Kidney (tissue), 14 donors: ENCODE data around the gene LYZL1. TPM values are rescaled to one million over a fixed set of nuclear protein-coding genes. Genes with fewer than 3 reads are reported as not detected.

Experiments
- DNase-seq, 5 donors: peaks; one replicate each; pipeline ENCODE4 v3.0.0-alpha.2; 2013 to 2020
- FAIRE-seq: peaks from 2 replicates; lab custom pipeline; 2012; peaks lifted over from hg19 to GRCh38; lab: Jason Lieb, UNC
- H3K27ac ChIP-seq, 2 donors: one replicate each; pipeline ENCODE4 v1.7.0; 2013; ENCODE audit warnings: low read depth in 2 of 2, low read length in 2 of 2, inconsistent platforms in 1 of 2
- H3K27me3 ChIP-seq: one replicate; pipeline ENCODE4 v1.7.1; 2013; ENCODE audit warnings: low read length, inconsistent platforms; ENCODE audit not compliant: control insufficient read depth, insufficient read depth
- H3K36me3 ChIP-seq, 3 donors: one replicate each; pipeline versions ENCODE4 v1.7.0 to v1.7.1; 2013; ENCODE audit warnings: low read length in 3 of 3, control low read depth in 1 of 3, inconsistent platforms in 1 of 3; ENCODE audit not compliant: insufficient read depth in 3 of 3, control insufficient read depth in 2 of 3
- H3K4me1 ChIP-seq, 3 donors: one replicate each; pipeline versions ENCODE4 v1.7.0 to v1.7.1; 2013; ENCODE audit warnings: low read length in 3 of 3, inconsistent platforms in 1 of 3, low read depth in 1 of 3; ENCODE audit not compliant: control insufficient read depth in 2 of 3, insufficient read depth in 2 of 3
- H3K4me3 ChIP-seq, 3 donors: one replicate each; pipeline versions ENCODE4 v1.7.0 to v1.8.1; 2013; ENCODE audit warnings: low read length in 3 of 3, control low read depth in 1 of 3, inconsistent platforms in 1 of 3
- H3K9ac ChIP-seq, 3 donors: one replicate each; pipeline versions ENCODE4 v1.7.0 to v1.7.1; 2013; ENCODE audit warnings: low read length in 3 of 3, control low read depth in 1 of 3, inconsistent platforms in 1 of 3
- H3K9me3 ChIP-seq, 3 donors: one replicate each; pipeline versions ENCODE4 v1.7.0 to v1.7.1; 2013; ENCODE audit warnings: low read length in 3 of 3, control low read depth in 1 of 3, inconsistent platforms in 1 of 3; ENCODE audit not compliant: control insufficient read depth in 2 of 3, insufficient read depth in 1 of 3
- CTCF ChIP-seq: IDR thresholded peaks from 3 replicates; pipeline ENCODE4 v1.5.1; 2012; ENCODE audit warnings: mild to moderate bottlenecking, moderate library complexity, borderline replicate concordance; ENCODE audit not compliant: insufficient read depth; ENCODE audit errors: extremely low read depth
- intact Hi-C: fragments of 100-400 bp; cut with DNase I; formaldehyde crosslinking; loops from one replicate; pipeline ENCODE4 v1.11.1; 2022
- polyA plus RNA-seq: library from polyadenylated mRNA; stranded (reverse); fragments of 350-450 nt; fragmentation: Illumina TruSeq; extraction: RNeasy Lipid Tissue Mini Kit (QIAGEN cat#74804); gene quantifications from one replicate; pipeline ENCODE4 v1.2.3, GENCODE V29; 2014; ENCODE audit warnings: low read depth, low replicate concordance; ENCODE audit not compliant: insufficient read depth
- total RNA-seq: library from RNA; stranded (reverse); fragmentation: NEBNext Ultra II Directional; extraction: Animal tissue kit (Norgen Biotek cat#: 25700); gene quantifications from one replicate; pipeline ENCODE4 v1.2.1, GENCODE V29; 2021
- donor health status: control.
- donor health status: control.
- donor health status: control.
- donor health status: control.
- donor health status: control.
- donor health status: DM: yes; HTN: yes; CAD: no.
- donor health status: Normal renal cell carcinoma (clear cell type).

The LYZL1 gene
- total and polyA plus RNA-seq, 2 donors from 2014 or later: not detected

DNA sequence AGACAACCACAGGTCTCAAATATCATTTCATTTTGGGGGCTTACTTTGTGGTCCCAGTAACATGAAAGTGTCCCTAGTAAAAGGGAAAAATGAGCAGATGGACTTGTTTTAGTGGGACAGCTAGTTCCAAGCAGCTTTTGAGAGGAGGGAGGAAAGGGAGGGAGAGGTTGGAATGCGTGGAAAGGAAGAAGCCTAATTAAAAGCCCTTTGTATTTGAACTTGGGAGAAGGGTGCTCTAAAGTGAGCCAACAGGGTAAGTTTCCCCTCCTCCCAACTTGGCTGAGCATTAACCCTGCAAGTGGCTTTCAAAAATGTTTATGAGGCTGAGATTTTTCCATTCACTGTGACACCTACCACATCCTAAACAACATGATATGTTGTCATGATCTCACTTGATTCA is 38.8 kb upstream of the LYZL1 start:
- DNase-seq (no peak), FAIRE-seq (no peak)
- intact Hi-C loops: no loop called here
- H3K36me3 ChIP-seq: no peaks in the 10 kb centered on the region
- H3K4me1 ChIP-seq: peaks cover 0 to 6% (median 0%) of the 10 kb centered on the region in 3 donors
- H3K9ac ChIP-seq: no peak overlapping the region
- no peak overlapping the region for H3K4me3 ChIP-seq
- no peaks in the 10 kb centered on the region for H3K9me3 ChIP-seq
- no peaks in the 10 kb centered on the region for H3K27me3 ChIP-seq
- no peak overlapping the region for H3K27ac ChIP-seq
- no peak for TF ChIP-seq CTCF

DNA sequence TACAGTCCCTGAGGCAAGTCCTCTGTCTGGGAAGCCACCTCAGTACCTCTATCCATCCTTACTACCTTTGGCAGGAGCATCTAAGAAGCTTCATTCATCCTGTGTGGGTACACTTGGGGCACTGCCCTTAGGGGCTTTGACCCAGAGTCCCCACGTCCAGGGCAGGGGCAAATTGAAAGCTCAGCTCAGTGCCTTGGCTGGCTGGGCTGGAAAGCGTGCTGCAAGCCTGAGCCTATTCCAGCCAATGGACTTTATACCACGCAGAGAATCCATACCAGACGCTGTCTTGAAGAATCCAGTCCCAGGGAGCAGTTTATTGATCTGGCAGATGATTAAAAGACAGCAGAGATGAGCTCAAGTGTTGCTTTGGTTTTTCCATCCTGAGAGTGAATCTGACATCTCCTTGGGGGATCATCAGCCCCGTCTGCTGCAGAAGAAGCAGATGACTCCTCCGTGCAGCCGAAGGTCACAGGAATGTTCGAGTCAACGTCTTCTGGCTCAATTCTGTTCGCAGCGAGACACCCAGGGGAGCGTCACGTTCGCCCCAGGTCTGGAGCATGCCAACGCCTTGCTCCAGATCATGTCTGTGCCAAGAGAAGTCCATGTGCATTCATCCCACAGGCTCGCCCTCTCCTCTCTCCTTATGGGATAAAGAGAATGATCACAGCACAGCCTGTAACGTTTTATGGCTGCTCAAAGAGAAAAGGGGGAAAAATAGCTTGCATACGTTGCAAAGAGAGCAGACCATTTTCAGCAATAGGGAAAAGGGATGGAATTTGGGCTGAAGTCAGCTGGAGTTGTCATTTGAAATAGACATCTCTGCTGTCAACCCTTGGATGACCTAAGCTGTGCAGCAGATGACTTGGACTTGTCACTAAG is 35.8 kb upstream of the LYZL1 start:
- peaks cover 0 to 9% (median 0%) of the 10 kb centered on the region in 3 donors for H3K4me1 ChIP-seq
- no peaks in the 10 kb centered on the region for H3K27me3 ChIP-seq
- no peak for DNase-seq
- no peaks in the 10 kb centered on the region for H3K9me3 ChIP-seq
- no peak overlapping the region for H3K9ac ChIP-seq
- H3K4me3 ChIP-seq: no peak overlapping the region
- TF ChIP-seq CTCF: no peak
- no peaks in the 10 kb centered on the region for H3K36me3 ChIP-seq
- no peak overlapping the region for H3K27ac ChIP-seq
- intact Hi-C loops: no loop called here
- FAIRE-seq: no peak

DNA sequence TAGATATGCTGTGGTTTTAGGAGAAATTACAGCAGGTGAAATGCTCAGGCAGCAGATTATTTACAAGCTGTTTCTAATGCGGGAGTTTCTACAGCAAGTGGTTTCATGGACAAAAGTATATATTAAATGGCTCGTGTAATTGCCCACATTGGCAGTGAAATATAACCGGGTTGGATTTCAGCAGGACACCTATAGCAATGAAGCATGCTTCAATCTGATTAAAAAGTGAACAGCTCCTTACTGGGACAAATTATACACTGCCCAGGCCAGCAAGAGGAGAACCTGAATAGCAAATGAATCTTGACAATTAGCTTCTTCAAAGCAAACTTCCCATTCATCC is 35.2 kb upstream of the LYZL1 start:
- FAIRE-seq: no peak
- H3K4me1 ChIP-seq: peaks cover 0 to 9% (median 0%) of the 10 kb centered on the region in 3 donors
- no peak overlapping the region for H3K9ac ChIP-seq

More for the DNA sequence above, 35.2 kb upstream of the LYZL1 start:
- no peak overlapping the region for H3K4me3 ChIP-seq
- H3K27ac ChIP-seq: no peak overlapping the region
- no peaks in the 10 kb centered on the region for H3K36me3 ChIP-seq
- DNase-seq: peak in 3 of 5 donors; percentile 53 to 85 (median 73)
- no peak for TF ChIP-seq CTCF
- H3K9me3 ChIP-seq: no peaks in the 10 kb centered on the region
- intact Hi-C loops: no loop called here
- H3K27me3 ChIP-seq: no peaks in the 10 kb centered on the region
